NCI-H1092 treated with DMSO at 0.1 percent for 48 hours (cell line): ENCODE data around the gene IL22RA1.

Experiments
- DNase-seq: peaks from one replicate; lab custom pipeline; 2025; lab: John Stamatoyannopoulos, UW

The IL22RA1 gene

GRCh38 chr1:24071941-24072340, 71.0 kb downstream of the IL22RA1 start:
- no peak for DNase-seq

- peak; percentile 78 for DNase-seq
Measured at GRCh38 chr1:24070821-24071393, 72.0 kb downstream of the IL22RA1 start.

- DNase-seq: no peak
Measured at GRCh38 chr1:24069817-24070216, 73.1 kb downstream of the IL22RA1 start.
